NCI-H446 treated with DMSO at 0.1 percent for 48 hours (cell line): ENCODE measurements around the gene NBL1.

Experiments
- DNase-seq: peaks from one replicate; lab custom pipeline; 2025; lab: John Stamatoyannopoulos, UW

Gene NBL1

GRCh38 chr1:19703280-19703679 lies 59.2 kb downstream of the NBL1 start:
- DNase-seq = no peak

DNA sequence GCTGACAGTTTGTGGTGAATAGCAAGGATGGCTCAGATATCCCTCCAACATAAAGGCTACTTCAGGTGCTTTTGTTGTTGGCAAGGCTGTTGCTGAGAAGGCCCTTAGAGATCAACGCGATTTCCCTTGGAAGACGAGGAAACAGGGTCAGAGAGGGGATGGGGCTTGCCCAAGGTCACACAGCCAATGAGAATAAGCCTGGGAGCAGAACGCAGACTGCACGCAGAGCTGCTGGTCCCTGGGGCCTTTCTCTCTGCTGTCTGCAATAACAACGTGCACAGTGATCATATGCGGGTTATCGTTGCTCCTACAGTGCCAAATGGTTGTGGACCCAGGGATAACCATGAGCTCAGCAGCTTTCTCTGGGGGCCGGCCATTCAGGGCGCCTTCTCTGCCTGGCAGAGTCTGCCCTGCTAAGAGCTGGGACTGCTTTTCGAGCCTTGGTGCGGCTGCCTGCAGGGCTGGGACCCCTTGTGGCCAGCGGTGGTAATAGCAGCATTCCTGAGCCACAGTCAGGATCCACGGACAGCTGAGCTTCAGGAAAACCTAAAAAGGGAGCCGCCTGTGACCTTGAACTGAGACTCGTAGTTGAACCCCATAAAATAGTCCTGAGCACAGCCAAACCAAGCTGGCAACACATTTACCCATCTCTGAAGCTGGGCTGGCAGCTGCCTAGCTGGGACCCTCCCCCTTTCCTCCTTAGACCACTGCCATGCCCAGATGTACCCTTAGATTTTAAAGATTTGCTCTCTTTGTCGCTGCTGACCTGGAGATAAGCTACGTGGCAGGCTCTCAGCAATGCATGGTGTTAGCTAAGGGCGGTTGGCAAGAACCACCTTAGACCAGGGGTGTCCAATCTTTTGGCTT lies 60.4 kb downstream of the NBL1 start:
- no peak for DNase-seq

GRCh38 chr1:19705464-19705863 lies 61.4 kb downstream of the NBL1 start:
- no peak for DNase-seq

- no peak for DNase-seq
Measured at GRCh38 chr1:19706136-19706535, 62.0 kb downstream of the NBL1 start.
